CD4-positive, alpha-beta memory T cell (primary cell): ENCODE results near the gene RTN4. TPM values are rescaled to one million over a fixed set of nuclear protein-coding genes. Genes with fewer than 3 reads are reported as not detected.
A peak's percentile ranks its signal among the peaks of the same experiment; 100 is the strongest.
"Not testable (repeated sequence)": the region's sequence is repeated elsewhere in the genome, so short reads cannot be mapped to it uniquely, and the experiment has no call there.

Source experiments
- CTCF ChIA-PET: fragments of 350-600 bp; sonication (Branson Sonifier 250); formaldehyde crosslinking; loops from one replicate; lab custom pipeline; 2021; ENCODE audit warnings: inconsistent platforms; ENCODE audit not compliant: partially characterized antibody; lab: Charles Lee
- POLR2A ChIA-PET: fragments of 350-600 bp; sonication (Branson Sonifier 250); formaldehyde crosslinking; loops from one replicate; lab custom pipeline; 2021; ENCODE audit not compliant: partially characterized antibody; lab: Charles Lee
- DNase-seq, 5 donors: peaks; one replicate each; pipeline versions ENCODE4 v3.0.0 to v3.0.0-alpha.2; 2020 to 2022; ENCODE audit warnings: mixed read lengths in 1 of 5
- H3K27ac ChIP-seq: one replicate; pipeline ENCODE4 v1.7.0; 2013; ENCODE audit warnings: low read depth, low read length
- H3K27me3 ChIP-seq: 2 replicates; pipeline ENCODE4 v1.7.0; 2013; ENCODE audit warnings: mild to moderate bottlenecking, low read length, moderate library complexity; ENCODE audit not compliant: insufficient read depth
- H3K36me3 ChIP-seq: 2 replicates; pipeline ENCODE4 v1.7.0; 2013; ENCODE audit warnings: mild to moderate bottlenecking, low read length, moderate library complexity; ENCODE audit not compliant: insufficient read depth
- H3K4me1 ChIP-seq: 2 replicates; pipeline ENCODE4 v1.7.0; 2013; ENCODE audit warnings: mild to moderate bottlenecking, low read length, moderate library complexity; ENCODE audit not compliant: insufficient read depth
- H3K4me3 ChIP-seq, 2 donors: one replicate each; pipeline ENCODE4 v1.7.0; 2013; ENCODE audit warnings: low read length in 2 of 2, mild to moderate bottlenecking in 1 of 2
- H3K9me3 ChIP-seq, 2 donors: one replicate each; pipeline ENCODE4 v1.7.0; 2013; ENCODE audit warnings: low read length in 2 of 2, control low read depth in 1 of 2; ENCODE audit not compliant: control insufficient read depth in 1 of 2
- H3K27ac Mint-ChIP-seq, 7 donors: one replicate each; pipeline ENCODE4 v1.8.0; 2020 to 2021; ENCODE audit warnings: mixed read lengths in 7 of 7, mild to moderate bottlenecking in 6 of 7, inconsistent platforms in 3 of 7, moderate library complexity in 3 of 7
- H3K27me3 Mint-ChIP-seq, 2 donors: one replicate each; pipeline ENCODE4 v1.8.0; 2020 to 2021; ENCODE audit warnings: mixed read lengths in 2 of 2
- H3K36me3 Mint-ChIP-seq, 2 donors: one replicate each; pipeline ENCODE4 v1.8.0; 2020 to 2021; ENCODE audit warnings: mixed read lengths in 2 of 2, inconsistent platforms in 1 of 2, mild to moderate bottlenecking in 1 of 2
- H3K4me1 Mint-ChIP-seq, 4 donors: one replicate each; pipeline ENCODE4 v1.8.0; 2020 to 2021; ENCODE audit warnings: mixed read lengths in 4 of 4, mild to moderate bottlenecking in 1 of 4
- H3K4me3 Mint-ChIP-seq, 8 donors: one replicate each; pipeline ENCODE4 v1.8.0; 2020 to 2021; ENCODE audit warnings: mixed read lengths in 8 of 8, mild to moderate bottlenecking in 7 of 8, moderate library complexity in 6 of 8, inconsistent platforms in 3 of 8
- H3K9me3 Mint-ChIP-seq, 8 donors: one replicate each; pipeline ENCODE4 v1.8.0; 2020 to 2021; ENCODE audit warnings: mixed read lengths in 8 of 8, mild to moderate bottlenecking in 5 of 8, inconsistent platforms in 3 of 8, moderate library complexity in 1 of 8
- intact Hi-C: fragments of 100-400 bp; cut with micrococcal nuclease; formaldehyde crosslinking; loops from one replicate; pipeline ENCODE4 v1.15.1; 2023
- polyA plus RNA-seq, 2 donors: library from polyadenylated mRNA; unstranded; fragments of 300-500 nt; fragmentation: Illumina TruSeq; gene quantifications; one replicate each; pipeline ENCODE4 v1.2.3, GENCODE V29; 2021
- total RNA-seq, 2 experiments: library from RNA; stranded (reverse); gene quantifications; one replicate each; pipeline ENCODE4 v1.2.3, GENCODE V29; 2021

The RTN4 gene
- total and polyA plus RNA-seq, 4 experiments from 2014 or later = 73.8 to 90.0 (median 85.2) TPM

- Mint-ChIP-seq H3K36me3 (peaks cover 20 to 21% of the 10 kb centered on the region in 2 donors), H3K4me1 (peaks cover 37 to 60% (median 46%) of the 10 kb centered on the region in 4 donors)
- H3K27me3 Mint-ChIP-seq, H3K4me3 Mint-ChIP-seq, intact Hi-C loops, H3K27ac Mint-ChIP-seq, H3K4me3 ChIP-seq, H3K9me3 ChIP-seq, H3K9me3 Mint-ChIP-seq, DNase-seq, POLR2A ChIA-PET, H3K27me3 ChIP-seq, H3K27ac ChIP-seq: not testable (repeated sequence)
- CTCF ChIA-PET = interaction anchor here (1.3 to 1.4 kb wide), 2 partner anchors 19 to 178 kb away, joined by 3 to 4 read pairs; no protein-coding TSS in a partner anchor
- Histone ChIP-seq H3K36me3 (peaks cover 14% of the 10 kb centered on the region), H3K4me1 (peaks cover 27% of the 10 kb centered on the region)
These were observed 59.6 kb downstream of the RTN4 start for GRCh38 chr2:54990694-54991093.

GRCh38 chr2:54988612-54989011 lies 61.6 kb downstream of the RTN4 start:
- intact Hi-C loops = no loop called here
- H3K4me1 ChIP-seq = peaks cover 27% of the 10 kb centered on the region
- Mint-ChIP-seq H3K9me3 (no peaks in the 10 kb centered on the region), H3K4me1 (peaks cover 36 to 63% (median 44%) of the 10 kb centered on the region in 4 donors), H3K36me3 (peaks cover 24 to 31% of the 10 kb centered on the region in 2 donors), H3K4me3 (no peak overlapping the region), H3K27me3 (no peaks in the 10 kb centered on the region), H3K27ac (peak overlapping the region in 3 of 7 donors; percentile 9 to 18 (median 13))
- peaks cover 14% of the 10 kb centered on the region for H3K36me3 ChIP-seq
- CTCF ChIA-PET = no interaction called here
- H3K27ac ChIP-seq = no peak overlapping the region
- POLR2A ChIA-PET = no interaction called here
- no peaks in the 10 kb centered on the region for H3K9me3 ChIP-seq
- H3K4me3 ChIP-seq = no peak overlapping the region
- H3K27me3 ChIP-seq = no peaks in the 10 kb centered on the region
- no peak for DNase-seq

GRCh38 chr2:54986264-54986663 lies 64.0 kb downstream of the RTN4 start:
- peaks cover 17% of the 10 kb centered on the region for H3K36me3 ChIP-seq
- peaks cover 25% of the 10 kb centered on the region for H3K4me1 ChIP-seq
- Mint-ChIP-seq H3K9me3 (no peaks in the 10 kb centered on the region), H3K27ac (no peak overlapping the region), H3K27me3 (no peaks in the 10 kb centered on the region), H3K4me1 (peaks cover 28 to 54% (median 41%) of the 10 kb centered on the region in 4 donors), H3K4me3 (peak overlapping the region in 1 of 8 donors; percentile 34), H3K36me3 (peaks cover 32 to 45% of the 10 kb centered on the region in 2 donors)
- no peaks in the 10 kb centered on the region for H3K27me3 ChIP-seq
- ChIA-PET POLR2A (interaction anchor here (1.0 kb wide), 1 partner anchor 9 kb away, joined by 3 read pairs; no protein-coding TSS in a partner anchor), CTCF (no interaction called here)
- intact Hi-C loops = no loop called here
- DNase-seq = no peak
- H3K27ac ChIP-seq = no peak overlapping the region
- H3K4me3 ChIP-seq = no peak overlapping the region
- no peaks in the 10 kb centered on the region for H3K9me3 ChIP-seq

- CTCF ChIA-PET = no interaction called here
- peak overlapping the region in 2 of 7 donors; percentile 27 to 54 for H3K27ac Mint-ChIP-seq
- H3K27me3 Mint-ChIP-seq = no peaks in the 10 kb centered on the region
- DNase-seq = no peak
- Histone ChIP-seq H3K4me1 (peaks cover 26% of the 10 kb centered on the region), H3K9me3 (no peaks in the 10 kb centered on the region), H3K36me3 (peaks cover 17% of the 10 kb centered on the region), H3K4me3 (no peak overlapping the region), H3K27me3 (no peaks in the 10 kb centered on the region), H3K27ac (no peak overlapping the region)
- no peaks in the 10 kb centered on the region for H3K9me3 Mint-ChIP-seq
- H3K4me1 Mint-ChIP-seq = peaks cover 31 to 61% (median 44%) of the 10 kb centered on the region in 4 donors
- POLR2A ChIA-PET = no interaction called here
- peaks cover 40 to 56% of the 10 kb centered on the region in 2 donors for H3K36me3 Mint-ChIP-seq
- intact Hi-C loops = no loop called here
- H3K4me3 Mint-ChIP-seq = no peak overlapping the region
These were observed 65.8 kb downstream of the RTN4 start for GRCh38 chr2:54984476-54984875.

GRCh38 chr2:54983345-54984220 lies 66.7 kb downstream of the RTN4 start:
- POLR2A ChIA-PET = no interaction called here
- Mint-ChIP-seq H3K36me3 (peaks cover 40 to 58% of the 10 kb centered on the region in 2 donors), H3K27me3 (no peaks in the 10 kb centered on the region), H3K9me3 (no peaks in the 10 kb centered on the region), H3K4me3 (no peak overlapping the region), H3K4me1 (peaks cover 29 to 58% (median 42%) of the 10 kb centered on the region in 4 donors), H3K27ac (peak overlapping the region in 5 of 7 donors; percentile 3 to 44 (median 32))
- no peak overlapping the region for H3K27ac ChIP-seq
- H3K27me3 ChIP-seq = no peaks in the 10 kb centered on the region
- CTCF ChIA-PET = no interaction called here
- DNase-seq = no peak
- intact Hi-C loops = no loop called here
- H3K9me3 ChIP-seq = no peaks in the 10 kb centered on the region
- peaks cover 25% of the 10 kb centered on the region for H3K4me1 ChIP-seq
- no peak overlapping the region for H3K4me3 ChIP-seq
- H3K36me3 ChIP-seq = peaks cover 17% of the 10 kb centered on the region

GRCh38 chr2:54981385-54981784 lies 68.9 kb downstream of the RTN4 start:
- Mint-ChIP-seq H3K27ac (peak overlapping the region in 1 of 7 donors; percentile 48), H3K9me3 (no peaks in the 10 kb centered on the region), H3K4me1 (peaks cover 34 to 67% (median 49%) of the 10 kb centered on the region in 4 donors), H3K27me3 (no peaks in the 10 kb centered on the region), H3K4me3 (no peak overlapping the region), H3K36me3 (peaks cover 34 to 54% of the 10 kb centered on the region in 2 donors)
- H3K27me3 ChIP-seq = no peaks in the 10 kb centered on the region
- POLR2A ChIA-PET = no interaction called here
- no peaks in the 10 kb centered on the region for H3K9me3 ChIP-seq
- DNase-seq = no peak
- H3K4me3 ChIP-seq = no peak overlapping the region
- CTCF ChIA-PET = no interaction called here
- H3K4me1 ChIP-seq = peaks cover 39% of the 10 kb centered on the region
- H3K27ac ChIP-seq = no peak overlapping the region
- intact Hi-C loops = no loop called here
- H3K36me3 ChIP-seq = peaks cover 5% of the 10 kb centered on the region

- H3K9me3 ChIP-seq = no peaks in the 10 kb centered on the region
- POLR2A ChIA-PET = no interaction called here
- H3K4me1 ChIP-seq = peaks cover 34% of the 10 kb centered on the region
- no peak for DNase-seq
- Mint-ChIP-seq H3K4me3 (no peak overlapping the region), H3K27ac (peak overlapping the region in 3 of 7 donors; percentile 15 to 64 (median 62)), H3K9me3 (no peaks in the 10 kb centered on the region), H3K27me3 (no peaks in the 10 kb centered on the region), H3K4me1 (peaks cover 33 to 78% (median 49%) of the 10 kb centered on the region in 4 donors), H3K36me3 (peaks cover 27 to 57% of the 10 kb centered on the region in 2 donors)
- H3K4me3 ChIP-seq = no peak overlapping the region
- CTCF ChIA-PET = interaction anchor here (0.7 to 1.7 kb wide), 2 partner anchors 141 to 278 kb away, joined by 3 read pairs; no protein-coding TSS in a partner anchor
- intact Hi-C loops = no loop called here
- no peak overlapping the region for H3K27ac ChIP-seq
- H3K36me3 ChIP-seq = peaks cover 3% of the 10 kb centered on the region
- no peaks in the 10 kb centered on the region for H3K27me3 ChIP-seq
These were observed 70.8 kb downstream of the RTN4 start for GRCh38 chr2:54979321-54980044.
